ENCODE results near the gene NHERF1. TPM values are rescaled to one million over a fixed set of nuclear protein-coding genes. Genes with fewer than 3 reads are reported as not detected.

The NHERF1 gene
- total RNA-seq, 1 experiment from 2014 or later: 75.0 TPM

DNA sequence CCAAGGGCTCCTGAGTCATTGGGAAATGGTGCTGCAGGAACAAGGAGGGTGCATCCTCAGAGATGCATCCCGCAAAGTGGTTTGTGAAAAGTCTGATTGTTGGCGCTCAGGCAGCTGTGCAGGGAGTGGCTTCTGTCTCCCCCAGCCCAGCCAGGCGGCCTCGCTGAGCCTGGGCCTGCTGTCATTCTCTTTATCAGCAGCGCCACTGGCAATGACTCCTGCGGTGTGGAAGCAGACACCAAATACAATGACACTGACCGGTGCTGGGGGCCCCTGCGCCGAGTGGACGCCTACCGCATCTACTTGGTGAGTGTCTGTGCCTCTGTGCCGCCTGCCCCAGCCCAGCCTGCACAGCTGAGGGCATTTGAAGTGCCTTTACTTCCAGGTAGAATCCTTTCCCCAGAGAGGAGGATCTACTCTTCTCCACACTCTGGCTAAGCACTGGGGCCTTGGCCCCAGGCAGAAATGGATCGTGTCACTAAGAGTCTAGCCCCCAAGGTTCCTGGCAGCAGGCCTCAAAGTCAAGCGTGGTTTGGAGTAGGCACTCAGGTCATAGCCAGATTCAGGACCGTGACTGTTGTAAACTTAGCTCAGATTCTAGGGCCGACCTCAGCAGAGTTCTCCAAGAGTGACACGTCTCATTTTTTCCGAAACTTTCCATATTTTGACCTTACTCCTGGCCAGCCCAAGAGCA, 47.0 kb downstream of the NHERF1 start:
- Histone ChIP-seq H3K27ac (ENCODE audit: low read length) (no peak overlapping the region), H3K9me3 (ENCODE audit: low read length) (no peaks in the 10 kb centered on the region), H3F3A (ENCODE audit: low read length, unreplicated experiment) (no peaks in the 10 kb centered on the region), H3K9ac (ENCODE audit: low read length) (no peak overlapping the region), H3K4me2 (ENCODE audit: low read length) (no peak overlapping the region), H3K36me3 (ENCODE audit: low read depth, low read length) (peaks cover 14% of the 10 kb centered on the region; the same call in 1 of the 2 replicates), H3K9me2 (replicated peaks; ENCODE audit: low read length) (no peaks in the 10 kb centered on the region), H3K27me3 (ENCODE audit: low read length) (no peaks in the 10 kb centered on the region), H3K4me1 (ENCODE audit: insufficient read depth, low read length) (no peaks in the 10 kb centered on the region), H3K4me3 (ENCODE audit: low read length) (no peak overlapping the region), H3K79me2 (ENCODE audit: low read length) (no peaks in the 10 kb centered on the region), H4K20me1 (ENCODE audit: low read length) (no peaks in the 10 kb centered on the region), H2AFZ (ENCODE audit: low read length) (no peak overlapping the region)
- ATAC-seq (no peak), DNase-seq (no peak)
- BruUV-seq (replicated peaks): no TSS peak
- TF ChIP-seq EZH2 (IDR thresholded peaks at IDR 0.05; ENCODE audit: low read length, unreplicated experiment): no peak
- TF ChIP-seq, protein P1, sequence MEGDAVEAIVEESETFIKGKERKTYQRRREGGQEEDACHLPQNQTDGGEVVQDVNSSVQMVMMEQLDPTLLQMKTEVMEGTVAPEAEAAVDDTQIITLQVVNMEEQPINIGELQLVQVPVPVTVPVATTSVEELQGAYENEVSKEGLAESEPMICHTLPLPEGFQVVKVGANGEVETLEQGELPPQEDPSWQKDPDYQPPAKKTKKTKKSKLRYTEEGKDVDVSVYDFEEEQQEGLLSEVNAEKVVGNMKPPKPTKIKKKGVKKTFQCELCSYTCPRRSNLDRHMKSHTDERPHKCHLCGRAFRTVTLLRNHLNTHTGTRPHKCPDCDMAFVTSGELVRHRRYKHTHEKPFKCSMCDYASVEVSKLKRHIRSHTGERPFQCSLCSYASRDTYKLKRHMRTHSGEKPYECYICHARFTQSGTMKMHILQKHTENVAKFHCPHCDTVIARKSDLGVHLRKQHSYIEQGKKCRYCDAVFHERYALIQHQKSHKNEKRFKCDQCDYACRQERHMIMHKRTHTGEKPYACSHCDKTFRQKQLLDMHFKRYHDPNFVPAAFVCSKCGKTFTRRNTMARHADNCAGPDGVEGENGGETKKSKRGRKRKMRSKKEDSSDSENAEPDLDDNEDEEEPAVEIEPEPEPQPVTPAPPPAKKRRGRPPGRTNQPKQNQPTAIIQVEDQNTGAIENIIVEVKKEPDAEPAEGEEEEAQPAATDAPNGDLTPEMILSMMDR (conservative IDR thresholded peaks at IDR 0.05; ENCODE audit: low read depth, low read length): no peak
- no peak for TF ChIP-seq EZH2phosphoT487 (IDR thresholded peaks at IDR 0.05; ENCODE audit: borderline replicate concordance, low read length)
- CTCF ChIA-PET: no interaction called here
- intact Hi-C loops (cut with micrococcal nuclease): no loop called here
- POLR2A ChIA-PET (ENCODE audit: unreplicated experiment): no interaction called here

DNA sequence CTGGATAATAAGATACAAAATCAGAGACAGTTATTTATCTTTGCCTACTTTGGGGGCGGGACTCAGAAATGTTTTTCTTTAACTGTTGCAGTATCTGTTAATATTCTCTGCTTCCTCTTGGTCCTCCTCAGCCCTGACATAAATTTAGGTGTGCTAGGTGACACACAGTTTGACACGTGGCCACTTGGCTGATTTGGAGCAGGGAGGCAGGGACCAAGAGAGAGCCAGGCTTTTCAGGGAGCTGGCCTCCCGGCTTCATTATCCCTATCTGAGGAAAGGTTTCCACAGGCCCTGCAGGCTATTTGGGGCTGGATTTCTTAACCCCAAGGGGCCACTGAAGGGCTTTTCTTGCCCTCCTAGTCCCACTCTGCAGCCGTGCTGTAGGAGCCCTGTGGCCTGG, 47.8 kb downstream of the NHERF1 start:
- no peak for TF ChIP-seq EZH2 (IDR thresholded peaks at IDR 0.05; ENCODE audit: low read length, unreplicated experiment)
- TF ChIP-seq, protein P1 (conservative IDR thresholded peaks at IDR 0.05; ENCODE audit: low read depth, low read length): no peak
- no peak for TF ChIP-seq EZH2phosphoT487 (IDR thresholded peaks at IDR 0.05; ENCODE audit: borderline replicate concordance, low read length)
- ChIA-PET POLR2A (ENCODE audit: unreplicated experiment) (no interaction called here), CTCF (no interaction called here)
- no peak for ATAC-seq
- H3K9me2 ChIP-seq (replicated peaks; ENCODE audit: low read length): no peaks in the 10 kb centered on the region
- no peaks in the 10 kb centered on the region for H3K9me3 ChIP-seq (ENCODE audit: low read length)
- H4K20me1 ChIP-seq (ENCODE audit: low read length): no peaks in the 10 kb centered on the region
- no peak overlapping the region for H3K9ac ChIP-seq (ENCODE audit: low read length)
- intact Hi-C loops (cut with micrococcal nuclease): no loop called here
- DNase-seq: no peak
- no peaks in the 10 kb centered on the region for H3K79me2 ChIP-seq (ENCODE audit: low read length)
- no peaks in the 10 kb centered on the region for H3K27me3 ChIP-seq (ENCODE audit: low read length)
- no peak overlapping the region for H3K27ac ChIP-seq (ENCODE audit: low read length)
- no peak overlapping the region for H2AFZ ChIP-seq (ENCODE audit: low read length)
- H3K36me3 ChIP-seq (ENCODE audit: low read depth, low read length): peaks cover 14% of the 10 kb centered on the region; the same call in 1 of the 2 replicates
- no peak overlapping the region for H3K4me2 ChIP-seq (ENCODE audit: low read length)
- no peaks in the 10 kb centered on the region for H3F3A ChIP-seq (ENCODE audit: low read length, unreplicated experiment)
- BruUV-seq (replicated peaks): no TSS peak
- H3K4me1 ChIP-seq (ENCODE audit: insufficient read depth, low read length): no peaks in the 10 kb centered on the region
- H3K4me3 ChIP-seq (ENCODE audit: low read length): no peak overlapping the region

DNA sequence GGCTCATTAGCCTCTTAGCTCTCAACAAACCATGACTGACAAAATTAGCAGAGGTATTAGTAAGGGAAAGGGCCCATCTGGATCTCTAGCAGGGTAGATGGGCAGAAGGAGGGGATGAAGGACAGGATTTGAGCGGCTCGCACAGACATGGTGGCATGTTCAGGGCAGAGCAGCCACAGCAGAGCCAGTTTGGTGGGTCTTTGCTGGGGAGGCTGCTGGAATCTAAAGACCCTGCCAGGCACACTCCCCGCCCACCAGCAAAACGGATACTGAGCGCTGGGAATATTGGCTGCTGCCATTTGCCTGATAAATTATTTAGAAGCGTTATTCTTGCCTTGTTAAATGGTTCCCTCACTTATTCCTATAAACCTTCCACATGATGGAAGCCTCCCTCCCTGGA, 48.4 kb downstream of the NHERF1 start:
- H3F3A ChIP-seq (ENCODE audit: low read length, unreplicated experiment): no peaks in the 10 kb centered on the region

More for the DNA sequence above, 48.4 kb downstream of the NHERF1 start:
- H3K27me3 ChIP-seq (ENCODE audit: low read length): no peaks in the 10 kb centered on the region
- intact Hi-C loops (cut with micrococcal nuclease): no loop called here
- H3K4me2 ChIP-seq (ENCODE audit: low read length): no peak overlapping the region
- no peaks in the 10 kb centered on the region for H3K79me2 ChIP-seq (ENCODE audit: low read length)
- ATAC-seq (no peak), DNase-seq (no peak)
- H3K27ac ChIP-seq (ENCODE audit: low read length): no peak overlapping the region
- H2AFZ ChIP-seq (ENCODE audit: low read length): no peak overlapping the region
- TF ChIP-seq EZH2phosphoT487 (IDR thresholded peaks at IDR 0.05; ENCODE audit: borderline replicate concordance, low read length) (no peak), EZH2 (IDR thresholded peaks at IDR 0.05; ENCODE audit: low read length, unreplicated experiment) (no peak)
- TF ChIP-seq, protein P1 (conservative IDR thresholded peaks at IDR 0.05; ENCODE audit: low read depth, low read length): no peak
- no TSS peak for BruUV-seq (replicated peaks)
- H3K36me3 ChIP-seq (ENCODE audit: low read depth, low read length): peaks cover 14% of the 10 kb centered on the region; the same call in 1 of the 2 replicates
- no peaks in the 10 kb centered on the region for H3K9me3 ChIP-seq (ENCODE audit: low read length)
- H3K4me3 ChIP-seq (ENCODE audit: low read length): no peak overlapping the region
- CTCF ChIA-PET: no interaction called here
- no peaks in the 10 kb centered on the region for H4K20me1 ChIP-seq (ENCODE audit: low read length)
- H3K4me1 ChIP-seq (ENCODE audit: insufficient read depth, low read length): no peaks in the 10 kb centered on the region
- no peak overlapping the region for H3K9ac ChIP-seq (ENCODE audit: low read length)
- POLR2A ChIA-PET (ENCODE audit: unreplicated experiment): no interaction called here
- H3K9me2 ChIP-seq (replicated peaks; ENCODE audit: low read length): no peaks in the 10 kb centered on the region
